K562 (cell line): ENCODE results near the gene GNL3. TPM values are rescaled to one million over a fixed set of nuclear protein-coding genes. Genes with fewer than 3 reads are reported as not detected.

Experiments
- CC2D1A ChIP-seq: fragments of 450-650 bp; IDR thresholded peaks from 2 replicates; pipeline ENCODE4 v1.6.1; 2017; ENCODE audit warnings: mild to moderate bottlenecking
- CUX1 ChIP-seq: fragments of 200-800 bp; sonication (Bioruptor generic); IDR thresholded peaks from 2 replicates; pipeline ENCODE4 v1.6.1; 2016; ENCODE audit warnings: missing genetic modification characterization, missing compliant biosample characterization
- E4F1 ChIP-seq: fragments of 250-450 bp; sonication (Bioruptor Pico); IDR thresholded peaks from 2 replicates; pipeline ENCODE4 v1.5.0; 2021; ENCODE audit warnings: mild to moderate bottlenecking, borderline replicate concordance
- EGR1 ChIP-seq: fragments of 450-650 bp; conservative IDR thresholded peaks from 2 replicates; pipeline ENCODE4 v1.6.1; 2017; ENCODE audit warnings: mild to moderate bottlenecking
- FOXJ2 ChIP-seq: fragments of 200-800 bp; sonication (Bioruptor generic); IDR thresholded peaks from 2 replicates; pipeline ENCODE4 v1.6.1; 2016; ENCODE audit warnings: missing genetic modification characterization, missing compliant biosample characterization
- FOXP4 ChIP-seq: sonication (generic); formaldehyde crosslinking; IDR thresholded peaks from 2 replicates; pipeline ENCODE4 v1.8.0; 2022; ENCODE audit warnings: mild to moderate bottlenecking, missing genetic modification reagents, borderline replicate concordance
- GATAD2B ChIP-seq: fragments of 450-650 bp; IDR thresholded peaks from 2 replicates; pipeline ENCODE4 v1.6.1; 2017; ENCODE audit warnings: mild to moderate bottlenecking, borderline replicate concordance
- HNRNPUL1 ChIP-seq: fragments of 200-400 bp; formaldehyde crosslinking; IDR thresholded peaks from 2 replicates; pipeline ENCODE4 v1.6.1; 2017; ENCODE audit warnings: low read length
- MEF2D ChIP-seq: conservative IDR thresholded peaks from 2 replicates; pipeline ENCODE4 v1.6.1; 2016; ENCODE audit warnings: low read depth, missing genetic modification characterization, missing compliant biosample characterization
- SRSF1 ChIP-seq: fragments of 200-400 bp; formaldehyde crosslinking; IDR thresholded peaks from 2 replicates; pipeline ENCODE4 v1.6.1; 2017; ENCODE audit warnings: mild to moderate bottlenecking, low read depth, low read length, moderate library complexity
- TSHZ1 ChIP-seq: fragments of 250-450 bp; sonication (Bioruptor Pico); IDR thresholded peaks from 2 replicates; pipeline ENCODE4 v1.4.0; 2020; ENCODE audit warnings: mild to moderate bottlenecking, moderate library complexity
- U2AF2 ChIP-seq: fragments of 200-400 bp; formaldehyde crosslinking; optimal IDR thresholded peaks from 2 replicates; pipeline ENCODE3; 2017; ENCODE audit warnings: low read depth, mild to moderate bottlenecking, low read length
- ZZZ3 ChIP-seq: fragments of 450-650 bp; IDR thresholded peaks from 2 replicates; pipeline ENCODE4 v1.6.1; 2016; ENCODE audit warnings: antibody characterized with exemption, mild to moderate bottlenecking, moderate library complexity
- polyA plus RNA-seq, 8 experiments: library from polyadenylated mRNA; depleted of rRNA in 4 of 8; stranded (reverse) in 5 of 8; unstranded in 3 of 8; fragments of >200 nt; fragmentation: Nextera tagmentation in 2 of 8; fragmentation: Illumina TruSeq in 1 of 8; extraction: Ambion mirVana in 2 of 8; extraction: Trizol in 1 of 8; gene quantifications; 2 replicates each; pipeline versions ENCODE4 v1.2.1 to v1.2.3, GENCODE V29; 2011 to 2014; ENCODE audit warnings: inconsistent platforms in 1 of 8, missing spikeins in 1 of 8
- total RNA-seq, 7 experiments: library from RNA; depleted of rRNA in 6 of 7; stranded (reverse); fragments of >200 nt in 6 of 7; fragmentation: Illumina TruSeq in 2 of 7; extraction: Trizol in 2 of 7; gene quantifications; 2 replicates each; pipeline versions ENCODE4 v1.2.1 to v1.2.3, GENCODE V29; 2011 to 2021; ENCODE audit warnings: low replicate concordance in 1 of 7
- TF ChIP-seq, protein P1 (sequence below), 2 experiments: fragments of 450-650 bp in 1 of 2; sonication (generic) in 1 of 2; formaldehyde crosslinking; conservative IDR thresholded peaks; 2 replicates each; pipeline versions ENCODE4 v1.4.0 to v1.8.1; 2020 to 2022; ENCODE audit warnings: mild to moderate bottlenecking in 1 of 2, missing genetic modification reagents in 1 of 2

GNL3 gene
- total and polyA plus RNA-seq, 9 of the 15 experiments (the other 6 are each of a cell fraction or from before 2014, with no cell fraction given) = 132 to 313 (median 220) TPM

- TF ChIP-seq TSHZ1 (CRISPR knock-in tag) (no peak), ZZZ3 (no peak), HNRNPUL1 (no peak), FOXJ2 (peak; percentile 78), FOXP4 (no peak), CUX1 (CRISPR knock-in tag) (no peak), EGR1 (no peak), E4F1 (CRISPR knock-in tag) (no peak), CC2D1A (no peak), MEF2D (tag) (no peak), SRSF1 (no peak), U2AF2 (no peak), GATAD2B (no peak)
- TF ChIP-seq, protein P1, sequence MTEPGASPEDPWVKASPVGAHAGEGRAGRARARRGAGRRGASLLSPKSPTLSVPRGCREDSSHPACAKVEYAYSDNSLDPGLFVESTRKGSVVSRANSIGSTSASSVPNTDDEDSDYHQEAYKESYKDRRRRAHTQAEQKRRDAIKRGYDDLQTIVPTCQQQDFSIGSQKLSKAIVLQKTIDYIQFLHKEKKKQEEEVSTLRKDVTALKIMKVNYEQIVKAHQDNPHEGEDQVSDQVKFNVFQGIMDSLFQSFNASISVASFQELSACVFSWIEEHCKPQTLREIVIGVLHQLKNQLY (CRISPR knock-in tag; conservative IDR thresholded peaks at IDR 0.05) = no peak
These were observed 35.4 kb upstream of the GNL3 start (continued) for GRCh38 chr3:52650439-52650838.
